ENCODE measurements around the gene POLR2A. TPM values are rescaled to one million over a fixed set of nuclear protein-coding genes. Genes with fewer than 3 reads are reported as not detected.

The POLR2A gene
- total RNA-seq, 1 donor from 2014 or later, result 39.1 TPM

GRCh38 chr17:7496470-7497183 lies 12.5 kb downstream of the POLR2A start:
- peak; percentile 72 for ATAC-seq
- no peak for DNase-seq
- intact Hi-C loops (cut with micrococcal nuclease), result no loop called here

GRCh38 chr17:7497228-7497627 lies 13.1 kb downstream of the POLR2A start:
- intact Hi-C loops (cut with micrococcal nuclease), result no loop called here
- ATAC-seq, result peak; percentile 47
- no peak for DNase-seq

- intact Hi-C loops (cut with micrococcal nuclease), result no loop called here
- ATAC-seq (no peak), DNase-seq (no peak)
Measured at GRCh38 chr17:7497636-7498035, 13.5 kb downstream of the POLR2A start.

- DNase-seq (no peak), ATAC-seq (no peak)
- intact Hi-C loops (cut with micrococcal nuclease), result no loop called here
Measured at GRCh38 chr17:7499161-7499560, 15.0 kb downstream of the POLR2A start.

GRCh38 chr17:7501729-7502128 lies 17.6 kb downstream of the POLR2A start:
- no peak for DNase-seq
- intact Hi-C loops (cut with micrococcal nuclease), result no loop called here
- ATAC-seq, result no peak

GRCh38 chr17:7502171-7502847 lies 18.1 kb downstream of the POLR2A start:
- DNase-seq, result no peak
- no peak for ATAC-seq
- intact Hi-C loops (cut with micrococcal nuclease), result no loop called here

- no peak for DNase-seq
- intact Hi-C loops (cut with micrococcal nuclease), result no loop called here
- ATAC-seq, result no peak
Measured at GRCh38 chr17:7502987-7503386, 18.8 kb downstream of the POLR2A start.

GRCh38 chr17:7503521-7503920 lies 19.4 kb downstream of the POLR2A start:
- DNase-seq (no peak), ATAC-seq (no peak)
- intact Hi-C loops (cut with micrococcal nuclease), result no loop called here

GRCh38 chr17:7508145-7508544 lies 24.0 kb downstream of the POLR2A start:
- DNase-seq, result no peak
- intact Hi-C loops (cut with micrococcal nuclease), result no loop called here
- no peak for ATAC-seq

- intact Hi-C loops (cut with micrococcal nuclease), result no loop called here
- ATAC-seq, result no peak
- no peak for DNase-seq
Measured at GRCh38 chr17:7508846-7509245, 24.7 kb downstream of the POLR2A start.

GRCh38 chr17:7509937-7510336 lies 25.8 kb downstream of the POLR2A start:
- DNase-seq (no peak), ATAC-seq (peak; percentile 32)
- intact Hi-C loops (cut with micrococcal nuclease), result no loop called here

GRCh38 chr17:7511108-7511507 lies 26.9 kb downstream of the POLR2A start:
- no peak for DNase-seq
- intact Hi-C loops (cut with micrococcal nuclease), result no loop called here
- no peak for ATAC-seq

GRCh38 chr17:7512105-7512504 lies 27.9 kb downstream of the POLR2A start:
- DNase-seq (no peak), ATAC-seq (no peak)
- intact Hi-C loops (cut with micrococcal nuclease), result no loop called here

GRCh38 chr17:7512824-7513540 lies 28.8 kb downstream of the POLR2A start:
- DNase-seq (no peak), ATAC-seq (no peak)
- intact Hi-C loops (cut with micrococcal nuclease), result no loop called here

- DNase-seq (no peak), ATAC-seq (no peak)
- intact Hi-C loops (cut with micrococcal nuclease), result no loop called here
Measured at GRCh38 chr17:7513850-7514419, 29.8 kb downstream of the POLR2A start.

- DNase-seq, result no peak
- ATAC-seq, result peak; percentile 15
- intact Hi-C loops (cut with micrococcal nuclease), result no loop called here
Measured at GRCh38 chr17:7515911-7516610, 31.9 kb downstream of the POLR2A start.

GRCh38 chr17:7523033-7523432 lies 38.9 kb downstream of the POLR2A start:
- DNase-seq, result peak; percentile 48

GRCh38 chr17:7528842-7529241 lies 44.7 kb downstream of the POLR2A start:
- no peak for ATAC-seq
- intact Hi-C loops (cut with micrococcal nuclease), result no loop called here
- no peak for DNase-seq

More at GRCh38 chr17:7523033-7523432, 38.9 kb downstream of the POLR2A start:
- intact Hi-C loops (cut with micrococcal nuclease), result no loop called here
- peak; percentile 55 for ATAC-seq

Data from left ventricle myocardium superior (tissue), 1 donor.